GM23338 (cell line): ENCODE measurements around the gene ZMAT5. TPM values are rescaled to one million over a fixed set of nuclear protein-coding genes. Genes with fewer than 3 reads are reported as not detected.

Experiments
- ATAC-seq: fragments of 200-7000 bp; cut with Tn5 transposase; 3 replicates; pipeline ENCODE4 v1.9.1; 2020
- DNase-seq: peaks from one replicate; pipeline ENCODE4 v3.0.0-alpha.2; 2015; ENCODE audit warnings: low spot score
- H2AFZ ChIP-seq: fragments of 200-600 bp; sonication (generic); 2 replicates; pipeline ENCODE4 v1.8.0; 2016; ENCODE audit warnings: antibody characterized with exemption, mild to moderate bottlenecking, moderate library complexity
- H3F3A ChIP-seq: fragments of 200-600 bp; sonication (generic); replicated peaks from 2 replicates; pipeline ENCODE4 v1.8.0; 2017; ENCODE audit warnings: antibody characterized with exemption, mixed run types, low read depth
- H3K27ac ChIP-seq: fragments of 200-600 bp; sonication (generic); 2 replicates; pipeline ENCODE4 v1.6.1; 2016; ENCODE audit warnings: low read depth
- H3K27me3 ChIP-seq: fragments of 200-600 bp; sonication (generic); 2 replicates; pipeline ENCODE4 v1.8.0; 2016; ENCODE audit warnings: mild to moderate bottlenecking, mixed run types, moderate library complexity; ENCODE audit not compliant: insufficient read depth
- H3K36me3 ChIP-seq: fragments of 200-600 bp; sonication (generic); 2 replicates; pipeline ENCODE4 v1.8.0; 2016; ENCODE audit warnings: mild to moderate bottlenecking; ENCODE audit not compliant: insufficient read depth
- H3K4me1 ChIP-seq: fragments of 200-600 bp; sonication (generic); 2 replicates; pipeline ENCODE4 v1.8.0; 2016; ENCODE audit warnings: mild to moderate bottlenecking, moderate library complexity; ENCODE audit not compliant: insufficient read depth
- H3K4me2 ChIP-seq: fragments of 200-600 bp; sonication (generic); 2 replicates; pipeline ENCODE4 v1.7.1; 2017; ENCODE audit warnings: mixed run types
- H3K4me3 ChIP-seq: fragments of 200-600 bp; sonication (generic); 2 replicates; pipeline ENCODE4 v1.6.1; 2016; ENCODE audit warnings: mixed run types
- H3K79me2 ChIP-seq: fragments of 200-600 bp; sonication (generic); replicated peaks from 2 replicates; pipeline ENCODE4 v1.8.0; 2017; ENCODE audit warnings: mild to moderate bottlenecking; ENCODE audit not compliant: insufficient read depth
- H3K9me2 ChIP-seq: fragments of 200-600 bp; sonication (generic); 2 replicates; pipeline ENCODE4 v1.8.0; 2017; ENCODE audit not compliant: insufficient read depth
- H4K20me1 ChIP-seq: fragments of 200-600 bp; sonication (generic); replicated peaks from 2 replicates; pipeline ENCODE4 v1.8.0; 2017; ENCODE audit warnings: mild to moderate bottlenecking; ENCODE audit not compliant: insufficient read depth
- H3K27ac Mint-ChIP-seq: 2 replicates; pipeline ENCODE4 v1.8.0; 2020; ENCODE audit warnings: inconsistent platforms, mild to moderate bottlenecking, moderate library complexity, mixed read lengths
- H3K27me3 Mint-ChIP-seq: 3 replicates; pipeline ENCODE4 v1.8.0; 2022; ENCODE audit warnings: low read depth, mild to moderate bottlenecking, moderate library complexity, mixed read lengths, inconsistent platforms; ENCODE audit not compliant: insufficient read depth, poor library complexity
- H3K36me3 Mint-ChIP-seq: 3 replicates; pipeline ENCODE4 v1.8.0; 2021; ENCODE audit warnings: low read depth, mild to moderate bottlenecking, inconsistent platforms, moderate library complexity, mixed read lengths
- H3K4me1 Mint-ChIP-seq: 3 replicates; pipeline ENCODE4 v1.8.0; 2020; ENCODE audit warnings: mild to moderate bottlenecking, inconsistent platforms, mixed read lengths
- H3K4me3 Mint-ChIP-seq: 3 replicates; pipeline ENCODE4 v1.8.0; 2021; ENCODE audit warnings: moderate library complexity, mild to moderate bottlenecking, inconsistent platforms, mixed read lengths
- H3K9me3 Mint-ChIP-seq: 3 replicates; pipeline ENCODE4 v1.8.0; 2020; ENCODE audit warnings: moderate library complexity, mild to moderate bottlenecking, inconsistent platforms, mixed read lengths
- CREB1 ChIP-seq: fragments of 250-450 bp; sonication (Bioruptor Pico); IDR thresholded peaks from 2 replicates; pipeline ENCODE4 v1.5.0; 2020; ENCODE audit warnings: low read depth, mild to moderate bottlenecking, moderate library complexity
- EZH2 ChIP-seq: fragments of 200-600 bp; sonication (generic); IDR thresholded peaks from one replicate; pipeline ENCODE4 v1.8.0; 2017; ENCODE audit warnings: antibody characterized with exemption, mild to moderate bottlenecking, low read depth; ENCODE audit not compliant: unreplicated experiment
- EZH2phosphoT487 ChIP-seq: fragments of 200-600 bp; sonication (generic); IDR thresholded peaks from one replicate; pipeline ENCODE4 v1.8.1; 2018; ENCODE audit warnings: antibody characterized with exemption; ENCODE audit not compliant: unreplicated experiment
- JUNB ChIP-seq: IDR thresholded peaks from one replicate; pipeline ENCODE4 v1.6.1; 2016; ENCODE audit warnings: antibody characterized with exemption; ENCODE audit not compliant: unreplicated experiment
- NANOG ChIP-seq: IDR thresholded peaks from 2 replicates; pipeline ENCODE4 v1.6.1; 2016; ENCODE audit warnings: antibody characterized with exemption, borderline replicate concordance
- POLR2AphosphoS5 ChIP-seq: IDR thresholded peaks from 2 replicates; pipeline ENCODE4 v1.6.1; 2016; ENCODE audit warnings: antibody characterized with exemption, low read depth
- REST ChIP-seq: IDR thresholded peaks from one replicate; pipeline ENCODE4 v1.6.1; 2018; ENCODE audit warnings: antibody characterized with exemption; ENCODE audit not compliant: unreplicated experiment
- STAT1 ChIP-seq: IDR thresholded peaks from one replicate; pipeline ENCODE4 v1.6.1; 2016; ENCODE audit warnings: antibody characterized with exemption; ENCODE audit not compliant: unreplicated experiment
- ZNF114 ChIP-seq: fragments of 250-450 bp; sonication (Bioruptor Pico); IDR thresholded peaks from 2 replicates; pipeline ENCODE4 v1.5.0; 2020; ENCODE audit warnings: mild to moderate bottlenecking, moderate library complexity
- ZNF331 ChIP-seq: fragments of 250-450 bp; sonication (Bioruptor Pico); IDR thresholded peaks from 2 replicates; pipeline ENCODE4 v1.5.0; 2020; ENCODE audit warnings: low read depth, mild to moderate bottlenecking, moderate library complexity
- ZNF462 ChIP-seq: fragments of 250-450 bp; sonication (Bioruptor Pico); IDR thresholded peaks from 2 replicates; pipeline ENCODE4 v1.5.0; 2020; ENCODE audit warnings: mild to moderate bottlenecking, moderate library complexity
- polyA plus RNA-seq: library from polyadenylated mRNA; unstranded; fragments of >200 nt; fragmentation: Nextera tagmentation; extraction: Ambion mirVana; gene quantifications from 2 replicates; pipeline ENCODE4 v1.2.1, GENCODE V29; 2016
- total RNA-seq: library from RNA; depleted of rRNA; stranded (reverse); fragments of >200 nt; shearing (Covaris generic); gene quantifications from 2 replicates; pipeline ENCODE4 v1.2.3, GENCODE V29; 2014
- TF ChIP-seq, protein P1 (sequence below), 2 experiments: fragments of 200-600 bp in 1 of 2; sonication (generic) in 1 of 2; conservative IDR thresholded peaks; 2 replicates each; pipeline versions ENCODE4 v1.5.1 to v1.6.1; 2016 to 2017; ENCODE audit warnings: antibody characterized with exemption in 2 of 2, low read depth in 2 of 2, mild to moderate bottlenecking in 2 of 2, moderate library complexity in 1 of 2
- TF ChIP-seq, protein P2 (sequence below): IDR thresholded peaks from 2 replicates; pipeline ENCODE4 v1.6.1; 2016; ENCODE audit warnings: antibody characterized with exemption

Gene ZMAT5
- total and polyA plus RNA-seq, 2 experiments from 2014 or later = 14.6 to 25.4 TPM

- no peaks in the 10 kb centered on the region for H3K9me3 Mint-ChIP-seq
- H3K36me3 ChIP-seq = no peaks in the 10 kb centered on the region; the same call in 1 of the 2 replicates
- H3F3A ChIP-seq = no peaks in the 10 kb centered on the region
- no peak overlapping the region for H3K4me3 ChIP-seq
- H3K4me1 Mint-ChIP-seq = peaks cover 10% of the 10 kb centered on the region
- H3K27me3 ChIP-seq = no peaks in the 10 kb centered on the region
- no peak overlapping the region for H3K27ac ChIP-seq
- no peak overlapping the region for H3K4me3 Mint-ChIP-seq
- no peak for ATAC-seq
- H3K4me2 ChIP-seq = no peak overlapping the region
- no peaks in the 10 kb centered on the region for H3K9me2 ChIP-seq
- no peaks in the 10 kb centered on the region for H3K79me2 ChIP-seq
- H3K36me3 Mint-ChIP-seq = peaks cover 17% of the 10 kb centered on the region
- no peak overlapping the region for H2AFZ ChIP-seq
- TF ChIP-seq ZNF331 (CRISPR knock-in tag) = no peak
- no peak for TF ChIP-seq REST
- TF ChIP-seq JUNB = no peak
- no peak for TF ChIP-seq CREB1 (CRISPR knock-in tag)
- no peak for TF ChIP-seq ZNF462 (CRISPR knock-in tag)
- TF ChIP-seq STAT1 = no peak
- no peak for TF ChIP-seq POLR2AphosphoS5
- TF ChIP-seq, protein P1, sequence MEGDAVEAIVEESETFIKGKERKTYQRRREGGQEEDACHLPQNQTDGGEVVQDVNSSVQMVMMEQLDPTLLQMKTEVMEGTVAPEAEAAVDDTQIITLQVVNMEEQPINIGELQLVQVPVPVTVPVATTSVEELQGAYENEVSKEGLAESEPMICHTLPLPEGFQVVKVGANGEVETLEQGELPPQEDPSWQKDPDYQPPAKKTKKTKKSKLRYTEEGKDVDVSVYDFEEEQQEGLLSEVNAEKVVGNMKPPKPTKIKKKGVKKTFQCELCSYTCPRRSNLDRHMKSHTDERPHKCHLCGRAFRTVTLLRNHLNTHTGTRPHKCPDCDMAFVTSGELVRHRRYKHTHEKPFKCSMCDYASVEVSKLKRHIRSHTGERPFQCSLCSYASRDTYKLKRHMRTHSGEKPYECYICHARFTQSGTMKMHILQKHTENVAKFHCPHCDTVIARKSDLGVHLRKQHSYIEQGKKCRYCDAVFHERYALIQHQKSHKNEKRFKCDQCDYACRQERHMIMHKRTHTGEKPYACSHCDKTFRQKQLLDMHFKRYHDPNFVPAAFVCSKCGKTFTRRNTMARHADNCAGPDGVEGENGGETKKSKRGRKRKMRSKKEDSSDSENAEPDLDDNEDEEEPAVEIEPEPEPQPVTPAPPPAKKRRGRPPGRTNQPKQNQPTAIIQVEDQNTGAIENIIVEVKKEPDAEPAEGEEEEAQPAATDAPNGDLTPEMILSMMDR (conservative IDR thresholded peaks at IDR 0.05; ENCODE audit: low read depth in 2 of 2) = no peak
- no peak for TF ChIP-seq NANOG
- no peak for TF ChIP-seq ZNF114 (CRISPR knock-in tag)
- TF ChIP-seq EZH2 = no peak
- TF ChIP-seq, protein P2, sequence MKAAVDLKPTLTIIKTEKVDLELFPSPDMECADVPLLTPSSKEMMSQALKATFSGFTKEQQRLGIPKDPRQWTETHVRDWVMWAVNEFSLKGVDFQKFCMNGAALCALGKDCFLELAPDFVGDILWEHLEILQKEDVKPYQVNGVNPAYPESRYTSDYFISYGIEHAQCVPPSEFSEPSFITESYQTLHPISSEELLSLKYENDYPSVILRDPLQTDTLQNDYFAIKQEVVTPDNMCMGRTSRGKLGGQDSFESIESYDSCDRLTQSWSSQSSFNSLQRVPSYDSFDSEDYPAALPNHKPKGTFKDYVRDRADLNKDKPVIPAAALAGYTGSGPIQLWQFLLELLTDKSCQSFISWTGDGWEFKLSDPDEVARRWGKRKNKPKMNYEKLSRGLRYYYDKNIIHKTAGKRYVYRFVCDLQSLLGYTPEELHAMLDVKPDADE = no peak
- TF ChIP-seq EZH2phosphoT487 = no peak
- no peak overlapping the region for H3K27ac Mint-ChIP-seq
- no peak for DNase-seq
- no peaks in the 10 kb centered on the region for H4K20me1 ChIP-seq
- H3K27me3 Mint-ChIP-seq = peaks cover 6% of the 10 kb centered on the region
- H3K4me1 ChIP-seq = no peaks in the 10 kb centered on the region
These were observed 21.8 kb upstream of the ZMAT5 start for GRCh38 chr22:29788339-29789279.
